ENCODE results near the gene OXSM. TPM values are rescaled to one million over a fixed set of nuclear protein-coding genes. Genes with fewer than 3 reads are reported as not detected.

Gene OXSM
- polyA plus RNA-seq, 1 donor (not counting 4 experiments of a cell fraction or from before 2014, with no cell fraction given) = 31.6 TPM

- Histone ChIP-seq H3K36me3 (ENCODE audit: control insufficient read depth in 2 of 2, extremely low read depth in 1 of 2, insufficient read depth in 2 of 2, low read length in 2 of 2) (no peaks in the 10 kb centered on the region), H2AFZ (ENCODE audit: control insufficient read depth, low read length) (no peak overlapping the region), H3K79me2 (ENCODE audit: control insufficient read depth, insufficient read depth, low read length) (no peaks in the 10 kb centered on the region), H3K27me3 (ENCODE audit: control insufficient read depth, extremely low read depth, insufficient read depth, low read length) (no peaks in the 10 kb centered on the region), H3K27ac (ENCODE audit: control insufficient read depth, insufficient read depth, low read length) (no peak overlapping the region), H3K4me1 (ENCODE audit: control insufficient read depth, extremely low read depth, insufficient read depth, low read length) (no peaks in the 10 kb centered on the region), H3K4me2 (ENCODE audit: control insufficient read depth, extremely low read depth, insufficient read depth, low read depth, low read length) (no peak overlapping the region), H4K20me1 (ENCODE audit: control insufficient read depth, extremely low read depth, insufficient read depth, low read length) (no peaks in the 10 kb centered on the region), H3K4me3 (ENCODE audit: control insufficient read depth in 2 of 3, extremely low read depth in 1 of 3, insufficient read depth in 2 of 3, low read depth in 1 of 3, low read length in 3 of 3) (no peak overlapping the region), H3K9me1 (ENCODE audit: control insufficient read depth, extremely low read depth, insufficient read depth, low read length) (no peaks in the 10 kb centered on the region), H3K9me3 (ENCODE audit: control insufficient read depth, low read depth, low read length) (no peaks in the 10 kb centered on the region), H3K9ac (ENCODE audit: control insufficient read depth, extremely low read depth, insufficient read depth, low read length) (no peak overlapping the region)
- FAIRE-seq (no peak), DNase-seq (ENCODE audit: low read depth, low spot score) (no peak)
- TF ChIP-seq CTCF (optimal IDR thresholded peaks at IDR 0.05 in 1 of 3, IDR thresholded peaks at IDR 0.05 in 1 of 3, conservative IDR thresholded peaks at IDR 0.05 in 1 of 3; ENCODE audit: extremely low read depth in 1 of 3, insufficient read depth in 2 of 3, low read length in 3 of 3) = no peak
- no peak for TF ChIP-seq EZH2 (IDR thresholded peaks at IDR 0.05; ENCODE audit: low read length)
- dilution Hi-C loops (cut with MboI; ENCODE audit: extremely low pct_ligation_motif_present, low sequenced_read_pairs) = no loop called here
Observed at GRCh38 chr3:25801786-25802185, 11.9 kb downstream of the OXSM start.

GRCh38 chr3:25803833-25804232, 13.9 kb downstream of the OXSM start:
- DNase-seq (ENCODE audit: low read depth, low spot score) (no peak), FAIRE-seq (no peak)
- dilution Hi-C loops (cut with MboI; ENCODE audit: extremely low pct_ligation_motif_present, low sequenced_read_pairs) = no loop called here
- Histone ChIP-seq H3K4me2 (ENCODE audit: control insufficient read depth, extremely low read depth, insufficient read depth, low read depth, low read length) (no peak overlapping the region), H3K79me2 (ENCODE audit: control insufficient read depth, insufficient read depth, low read length) (no peaks in the 10 kb centered on the region), H3K27ac (ENCODE audit: control insufficient read depth, insufficient read depth, low read length) (no peak overlapping the region), H3K4me3 (ENCODE audit: control insufficient read depth in 2 of 3, extremely low read depth in 1 of 3, insufficient read depth in 2 of 3, low read depth in 1 of 3, low read length in 3 of 3) (no peak overlapping the region), H3K9me1 (ENCODE audit: control insufficient read depth, extremely low read depth, insufficient read depth, low read length) (no peaks in the 10 kb centered on the region), H3K36me3 (ENCODE audit: control insufficient read depth in 2 of 2, extremely low read depth in 1 of 2, insufficient read depth in 2 of 2, low read length in 2 of 2) (no peaks in the 10 kb centered on the region), H4K20me1 (ENCODE audit: control insufficient read depth, extremely low read depth, insufficient read depth, low read length) (no peaks in the 10 kb centered on the region), H3K4me1 (ENCODE audit: control insufficient read depth, extremely low read depth, insufficient read depth, low read length) (no peaks in the 10 kb centered on the region), H3K9me3 (ENCODE audit: control insufficient read depth, low read depth, low read length) (no peaks in the 10 kb centered on the region), H3K9ac (ENCODE audit: control insufficient read depth, extremely low read depth, insufficient read depth, low read length) (no peak overlapping the region), H3K27me3 (ENCODE audit: control insufficient read depth, extremely low read depth, insufficient read depth, low read length) (no peaks in the 10 kb centered on the region), H2AFZ (ENCODE audit: control insufficient read depth, low read length) (no peak overlapping the region)
- TF ChIP-seq CTCF (optimal IDR thresholded peaks at IDR 0.05 in 1 of 3, IDR thresholded peaks at IDR 0.05 in 1 of 3, conservative IDR thresholded peaks at IDR 0.05 in 1 of 3; ENCODE audit: extremely low read depth in 1 of 3, insufficient read depth in 2 of 3, low read length in 3 of 3) = no peak
- TF ChIP-seq EZH2 (IDR thresholded peaks at IDR 0.05; ENCODE audit: low read length) = no peak

Data from keratinocyte (primary cell).